Measurements from ENCODE around the gene CNNM3.
"Not testable (repeated sequence)": the region's sequence is repeated elsewhere in the genome, so short reads cannot be mapped to it uniquely, and the experiment has no call there.

The CNNM3 gene

DNA sequence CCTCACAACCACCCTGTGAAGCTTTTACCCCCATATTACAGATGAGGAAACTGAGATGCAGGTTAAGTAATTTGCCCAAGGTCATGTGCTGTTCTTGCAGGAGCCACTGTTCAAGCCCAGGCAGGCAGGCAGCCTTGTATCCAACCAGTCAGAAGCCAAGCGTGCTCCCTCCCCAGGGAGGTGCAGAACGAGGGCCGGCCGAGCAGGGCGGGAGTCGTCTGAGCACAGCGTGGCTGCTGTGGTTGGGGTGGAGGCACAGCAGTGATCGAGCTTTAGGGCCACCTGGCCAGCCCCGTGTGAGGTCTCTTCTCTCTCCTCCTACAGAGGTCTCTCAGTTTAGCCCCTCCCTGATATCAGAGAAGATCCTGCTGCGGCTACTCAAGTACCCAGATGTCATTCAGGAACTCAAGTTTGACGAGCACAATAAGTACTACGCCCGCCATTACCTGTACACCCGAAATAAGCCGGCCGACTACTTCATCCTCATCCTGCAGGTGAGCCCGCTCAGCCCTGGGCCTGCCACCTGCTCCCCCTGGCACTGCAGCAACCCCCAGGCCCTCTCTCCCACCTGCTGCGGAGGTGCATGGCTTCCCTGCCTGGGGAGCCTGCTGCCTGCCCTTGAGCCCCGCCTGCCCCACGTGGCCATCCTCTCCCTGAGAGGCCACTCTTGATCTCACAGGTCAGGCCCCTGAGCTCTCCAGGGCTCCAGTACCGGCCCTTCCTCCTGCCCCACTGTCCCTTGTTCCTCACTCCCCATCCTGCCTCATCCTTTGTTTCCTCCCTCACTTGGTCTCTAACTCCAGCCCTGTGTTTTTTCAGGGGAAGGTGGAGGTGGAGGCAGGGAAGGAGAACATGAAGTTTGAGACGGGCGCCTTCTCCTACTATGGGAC, 17.1 kb upstream of the CNNM3 start:
- DNase-seq (ENCODE audit: low read depth in 1 of 2, low spot score in 1 of 2) = no peak

DNA sequence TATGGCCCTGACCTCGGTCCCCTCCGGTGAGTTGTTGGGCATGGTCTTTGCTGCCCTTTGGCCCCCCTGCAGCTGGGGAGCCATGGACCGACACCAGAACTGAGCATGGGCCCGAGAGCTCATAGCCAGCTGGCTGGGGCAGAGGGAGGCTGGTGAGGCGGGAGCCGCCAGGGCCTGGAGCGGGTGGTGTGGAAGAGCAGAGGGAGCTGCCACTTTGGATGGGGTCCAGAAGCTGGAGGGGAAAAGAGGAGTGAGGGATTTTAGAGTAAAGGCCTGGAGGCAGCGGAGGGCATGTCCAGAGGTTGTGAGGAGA, 16.5 kb upstream of the CNNM3 start:
- no peak for DNase-seq (ENCODE audit: low read depth in 1 of 2, low spot score in 1 of 2)

DNA sequence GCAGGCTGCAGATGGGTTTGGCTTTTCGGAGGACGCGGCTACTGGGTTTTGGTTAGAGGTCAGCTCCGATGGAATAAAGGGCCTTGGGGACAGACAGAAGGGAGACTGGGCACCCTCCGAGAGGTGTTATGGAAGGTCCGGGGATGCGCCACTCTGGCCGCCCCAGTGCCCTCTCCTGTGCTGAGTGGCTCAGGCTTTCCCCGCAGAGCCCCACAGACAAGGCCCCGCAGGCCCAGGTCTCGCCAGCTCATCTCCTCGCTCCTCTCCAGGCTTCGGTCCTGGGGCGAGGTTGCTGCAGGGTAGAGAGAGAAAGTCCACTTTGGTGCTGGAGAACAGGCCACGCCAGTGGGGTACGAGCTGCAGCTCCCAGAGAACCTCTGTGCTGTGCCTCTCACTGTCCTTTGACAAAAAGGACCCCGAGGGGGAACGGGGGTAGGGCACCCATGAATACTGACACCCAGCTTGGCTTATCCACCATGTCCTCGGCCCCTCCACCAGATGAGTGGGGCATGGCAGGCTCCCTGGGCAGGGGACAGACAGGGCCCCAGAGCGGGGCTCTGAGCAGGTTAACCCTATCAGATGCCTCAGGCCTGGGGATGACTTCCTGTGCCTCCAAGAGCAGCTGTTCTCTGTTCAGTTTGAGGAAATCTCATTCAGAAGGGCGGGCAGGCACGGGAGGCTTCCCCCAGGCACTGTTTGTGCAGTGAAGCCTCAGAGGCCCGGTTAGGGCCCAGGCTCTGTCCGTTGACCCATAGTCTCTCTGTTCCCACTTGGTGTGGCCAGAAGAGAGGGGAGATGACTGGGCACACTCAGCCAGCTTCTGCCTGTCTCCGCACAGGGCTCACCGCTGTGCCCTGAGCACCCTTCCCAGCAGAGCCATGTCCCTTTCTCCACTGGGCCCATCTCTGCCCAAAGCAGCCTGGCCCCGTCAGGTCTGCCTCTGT, 15.7 kb upstream of the CNNM3 start:
- no peak for DNase-seq (ENCODE audit: low read depth in 1 of 2, low spot score in 1 of 2)

DNA sequence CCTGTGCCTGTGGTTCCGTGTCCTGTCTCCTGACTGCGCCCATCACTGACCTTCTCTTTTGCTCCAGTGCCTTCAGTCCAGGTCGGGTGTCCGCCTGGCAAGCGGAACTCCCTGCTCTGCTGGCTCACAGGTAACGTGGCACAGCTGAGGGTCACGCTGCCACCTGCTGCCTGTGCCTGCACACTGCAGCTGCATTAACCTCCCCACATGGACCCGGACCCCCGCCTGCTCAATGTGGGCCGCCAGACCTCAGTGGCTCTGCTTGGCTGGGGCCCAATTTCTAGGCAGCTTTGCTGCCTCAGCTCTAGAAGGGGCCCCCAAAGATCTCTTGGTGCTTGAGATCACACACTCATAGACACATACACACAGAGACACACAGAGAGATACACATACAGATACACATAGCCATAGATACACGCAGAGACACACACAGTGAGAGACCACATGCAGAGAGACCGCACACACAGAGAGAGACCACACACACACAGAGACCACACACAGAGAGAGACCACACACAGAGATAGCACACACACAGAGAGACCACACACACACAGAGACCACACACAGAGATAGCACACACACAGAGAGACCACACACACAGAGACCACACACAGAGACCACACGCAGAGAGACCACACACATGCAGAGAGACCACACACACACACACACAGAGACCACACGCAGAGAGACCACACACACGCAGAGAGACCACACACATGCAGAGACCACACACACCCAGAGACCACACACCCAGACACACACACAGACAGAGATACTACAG, 14.9 kb upstream of the CNNM3 start:
- DNase-seq (ENCODE audit: low read depth in 1 of 2, low spot score in 1 of 2) = peak; percentile 46 to 60

DNA sequence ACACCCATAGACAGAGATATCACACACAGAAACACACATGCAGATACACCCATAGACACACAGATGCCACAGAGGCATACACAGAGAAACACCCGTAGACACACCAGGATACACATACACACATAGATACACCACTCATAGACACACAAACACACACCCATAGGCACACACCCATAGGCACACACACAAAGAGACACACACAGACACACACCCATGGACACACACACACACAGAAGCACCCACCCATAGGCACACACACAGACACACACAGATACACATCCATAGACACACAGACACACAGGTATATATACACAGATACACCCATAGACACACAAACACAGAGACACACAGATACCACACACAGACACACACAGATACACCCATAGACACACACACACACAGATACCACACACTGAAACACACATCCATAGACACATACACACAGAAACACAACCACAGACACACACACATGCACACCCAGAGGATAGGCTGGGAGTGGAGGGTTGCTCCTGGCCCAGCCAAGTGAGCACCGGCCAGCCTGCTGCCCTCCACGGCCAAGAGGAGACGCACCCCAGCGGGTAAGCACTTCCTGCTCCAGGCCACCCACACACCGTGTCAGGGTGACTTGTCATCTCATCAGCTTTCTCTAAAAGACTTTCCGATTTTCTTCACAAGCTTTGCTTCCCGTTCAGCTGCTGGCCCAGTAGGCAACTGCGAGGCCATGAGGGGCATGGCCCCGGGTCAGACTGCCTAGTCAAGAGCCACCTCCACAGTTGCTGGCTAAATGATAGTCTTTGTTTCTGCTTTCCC, 14.1 kb upstream of the CNNM3 start:
- peak in 1 of 2 donors; percentile 30 for DNase-seq (ENCODE audit: low read depth in 1 of 2, low spot score in 1 of 2)

DNA sequence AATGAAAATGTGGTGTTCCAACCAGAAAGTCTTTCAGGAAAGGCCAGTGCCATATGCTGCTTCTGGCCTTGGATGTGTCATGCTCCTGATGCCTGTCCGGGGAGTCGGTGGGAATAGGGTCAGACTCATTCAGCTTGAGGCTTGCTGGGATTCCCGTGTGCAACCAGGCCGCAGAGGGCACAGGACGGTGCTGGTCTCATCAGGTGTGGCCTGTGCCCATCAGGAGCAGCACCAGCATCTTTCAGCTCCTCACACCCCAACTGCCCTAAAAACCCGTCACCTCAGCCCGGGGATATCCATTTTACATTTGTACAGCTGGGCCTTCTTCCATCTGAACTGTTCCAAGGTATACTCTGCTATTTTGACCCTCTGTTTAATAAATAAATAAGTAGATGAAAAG, 13.3 kb upstream of the CNNM3 start:
- no peak for DNase-seq (ENCODE audit: low read depth in 1 of 2, low spot score in 1 of 2)

DNA sequence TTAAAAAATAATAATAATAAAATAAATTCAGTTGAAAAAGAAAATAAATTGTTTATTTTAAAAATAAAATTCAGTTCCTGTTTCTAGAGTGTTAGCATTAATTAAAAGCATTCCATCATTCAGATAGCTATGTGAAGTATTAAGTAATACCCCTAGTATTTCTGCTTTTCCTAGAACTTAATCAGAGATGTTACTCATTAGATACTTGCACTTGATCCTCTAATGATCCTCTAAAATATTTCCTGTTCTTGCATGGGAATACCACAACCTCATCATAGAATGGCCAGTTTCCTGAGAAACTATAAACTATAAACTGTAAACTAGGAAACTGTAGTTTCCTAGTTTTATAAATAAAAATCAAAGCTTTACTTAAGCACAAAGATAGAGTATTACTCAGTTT, 11.1 kb upstream of the CNNM3 start:
- DNase-seq (ENCODE audit: low read depth in 1 of 2, low spot score in 1 of 2) = no peak

DNA sequence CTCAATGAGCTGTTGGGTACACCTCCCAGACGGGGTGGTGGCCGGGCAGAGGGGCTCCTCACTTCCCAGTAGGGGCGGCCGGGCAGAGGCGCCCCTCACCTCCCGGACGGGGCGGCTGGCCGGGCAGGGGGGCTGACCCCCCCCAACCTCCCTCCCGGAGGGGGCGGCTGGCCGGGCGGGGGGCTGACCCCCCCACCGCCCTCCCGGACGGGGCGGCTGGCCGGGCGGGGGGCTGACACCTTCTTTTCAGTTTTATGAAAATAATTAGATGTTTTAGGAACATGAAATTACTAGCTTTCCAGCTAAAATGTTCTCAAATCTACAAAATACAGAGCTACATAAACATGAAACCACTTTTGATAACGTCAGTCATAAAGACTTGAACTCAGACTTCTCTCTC, 10.1 kb upstream of the CNNM3 start:
- DNase-seq (ENCODE audit: low read depth in 1 of 2, low spot score in 1 of 2) = not testable (repeated sequence)

DNA sequence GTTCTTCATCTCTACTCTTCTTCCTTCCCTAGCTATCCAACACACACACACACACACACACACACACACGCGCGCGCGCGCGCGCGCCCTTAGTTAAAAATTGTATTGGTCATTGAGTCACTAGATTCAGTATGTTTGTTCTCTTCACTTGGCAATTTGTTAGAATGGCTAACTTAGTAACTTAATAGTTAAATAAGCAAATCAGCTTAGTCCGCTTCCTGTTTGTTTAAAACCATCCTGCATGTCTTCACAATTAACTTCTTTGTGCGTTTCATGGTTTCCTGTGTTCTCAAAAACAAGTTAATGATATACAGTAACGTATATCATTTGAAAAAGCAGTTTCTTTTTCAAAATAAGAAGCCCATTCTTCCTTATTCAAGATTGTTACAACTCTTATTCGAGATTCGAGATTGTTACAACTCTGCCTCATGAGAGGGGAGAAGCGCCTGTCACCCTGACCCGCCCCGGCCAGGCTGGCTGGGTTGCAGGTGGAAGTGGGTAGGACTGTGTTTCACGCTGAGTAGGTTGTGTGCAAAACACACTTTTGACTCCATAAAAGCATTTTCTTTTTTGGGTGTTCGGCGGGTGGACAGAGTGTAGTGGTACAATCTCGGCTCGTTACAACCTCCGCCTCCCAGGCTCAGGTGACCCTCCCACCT, 9.5 kb upstream of the CNNM3 start:
- no peak for DNase-seq (ENCODE audit: low read depth in 1 of 2, low spot score in 1 of 2)

DNA sequence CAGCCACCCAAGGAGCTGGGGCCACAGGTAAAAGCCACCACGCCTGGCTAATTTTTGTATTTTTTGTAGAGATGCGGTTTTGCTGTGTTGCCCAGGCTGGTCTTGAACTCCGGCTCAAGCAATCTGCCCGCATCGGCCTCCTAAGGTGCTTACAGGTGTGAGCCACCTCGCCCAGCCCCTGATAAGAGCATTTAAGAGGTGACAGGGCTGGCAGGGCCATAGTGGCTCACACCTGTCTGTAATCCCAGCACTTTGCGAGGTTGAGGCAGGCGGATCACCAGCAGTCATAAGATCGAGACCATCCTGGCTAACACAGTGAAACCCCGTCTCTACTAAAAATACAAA, 9.0 kb upstream of the CNNM3 start:
- DNase-seq (ENCODE audit: low read depth in 1 of 2, low spot score in 1 of 2) = no peak

DNA sequence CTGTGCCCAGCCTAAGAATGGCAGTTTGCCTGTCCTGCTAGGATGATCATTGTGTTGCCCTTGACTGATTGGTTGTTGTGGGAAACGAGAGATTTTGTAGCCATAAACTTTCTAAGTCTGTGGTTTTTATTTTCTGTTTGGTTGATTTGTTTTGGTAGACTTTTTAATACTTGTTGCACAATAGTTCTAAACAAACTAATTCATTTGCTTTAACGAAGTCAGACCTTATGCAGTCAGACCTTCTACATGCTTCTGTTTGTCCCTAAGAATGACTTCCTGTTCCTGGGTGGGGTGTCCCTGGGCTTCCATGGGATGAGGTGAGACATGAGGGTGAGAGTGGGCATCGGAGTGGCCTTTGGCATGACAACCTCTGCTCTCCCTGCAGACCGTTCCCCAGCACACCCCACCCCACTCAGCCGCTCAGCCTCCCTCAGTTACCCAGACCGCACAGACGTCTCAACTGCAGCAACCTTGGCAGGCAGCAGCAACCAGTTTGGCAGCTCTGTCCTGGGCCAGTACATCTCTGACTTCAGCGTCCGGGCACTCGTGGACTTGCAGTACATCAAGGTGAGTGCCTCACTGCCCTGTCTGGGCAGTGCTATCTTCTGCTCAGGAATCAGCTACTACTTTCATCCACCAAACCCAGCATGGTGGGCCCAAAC, 7.8 kb upstream of the CNNM3 start:
- no peak for DNase-seq (ENCODE audit: low read depth in 1 of 2, low spot score in 1 of 2)

DNA sequence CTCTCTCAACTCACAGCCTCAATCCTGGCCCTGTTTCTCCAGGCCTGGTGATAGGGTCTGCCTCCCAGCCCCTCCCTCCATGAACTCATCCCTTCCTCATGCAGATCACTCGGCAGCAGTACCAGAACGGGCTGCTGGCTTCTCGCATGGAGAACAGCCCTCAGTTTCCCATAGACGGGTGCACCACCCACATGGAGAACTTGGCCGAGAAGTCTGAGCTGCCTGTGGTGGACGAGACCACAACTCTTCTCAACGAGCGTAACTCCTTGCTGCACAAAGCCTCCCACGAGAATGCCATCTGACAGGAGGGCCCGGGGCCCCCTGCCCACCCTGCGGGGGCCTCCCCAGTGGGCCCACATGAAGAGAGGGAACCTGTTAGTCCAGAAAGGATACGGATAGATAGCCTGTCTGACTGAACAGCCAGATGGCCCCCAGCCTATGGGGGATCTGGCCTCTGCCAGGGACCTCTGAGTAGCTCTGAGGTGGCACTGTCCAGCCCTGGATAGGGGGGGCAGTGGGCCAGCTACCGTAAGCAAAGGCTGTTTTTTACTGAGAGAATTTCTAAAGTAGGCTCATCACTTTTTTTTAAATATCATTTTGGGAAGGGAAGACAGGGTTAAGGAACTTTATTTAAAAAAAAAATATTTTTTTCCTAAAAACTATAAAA, 6.7 kb upstream of the CNNM3 start:
- no peak for DNase-seq (ENCODE audit: low read depth in 1 of 2, low spot score in 1 of 2)

DNA sequence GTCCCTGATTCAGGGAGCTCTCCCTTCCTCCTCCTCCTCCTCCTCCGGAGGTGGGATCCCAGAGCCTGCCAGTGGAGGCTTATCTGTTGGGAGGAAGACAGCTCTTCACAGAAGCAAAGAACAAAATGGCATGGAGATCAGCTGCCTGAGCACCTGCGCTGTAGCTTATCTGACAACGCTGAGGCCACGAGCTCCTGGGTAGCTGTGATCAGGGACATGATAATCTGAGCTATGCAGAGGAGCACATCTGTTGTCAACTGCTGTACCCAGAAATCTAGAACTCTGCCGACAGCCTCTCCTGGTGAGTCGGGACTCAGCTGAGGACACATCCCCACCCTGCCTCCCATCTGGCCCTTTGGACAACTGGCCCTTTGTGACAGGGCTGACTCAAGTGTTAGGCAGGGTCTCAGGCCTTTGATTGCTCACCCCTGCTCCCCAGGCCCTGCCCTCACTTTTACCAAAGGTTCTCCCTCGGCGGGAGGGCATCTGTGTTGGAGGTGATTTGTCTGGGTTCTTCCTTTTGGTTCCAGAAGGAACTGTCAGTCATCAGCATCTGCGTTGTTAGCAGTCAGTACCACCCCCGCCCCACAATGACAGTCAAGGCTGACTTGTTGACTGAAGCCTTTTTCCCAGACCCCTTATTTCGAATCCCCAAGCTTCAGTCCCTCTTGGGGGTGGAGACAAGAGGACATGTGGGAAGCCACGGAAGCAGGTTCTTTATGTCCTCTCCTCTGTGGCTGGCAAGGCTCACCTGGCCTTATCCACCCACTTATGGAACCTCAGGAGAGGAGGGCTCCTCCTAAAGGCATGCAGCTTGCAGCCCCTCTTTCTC, 5.9 kb upstream of the CNNM3 start:
- DNase-seq (ENCODE audit: low read depth in 1 of 2, low spot score in 1 of 2) = no peak

DNA sequence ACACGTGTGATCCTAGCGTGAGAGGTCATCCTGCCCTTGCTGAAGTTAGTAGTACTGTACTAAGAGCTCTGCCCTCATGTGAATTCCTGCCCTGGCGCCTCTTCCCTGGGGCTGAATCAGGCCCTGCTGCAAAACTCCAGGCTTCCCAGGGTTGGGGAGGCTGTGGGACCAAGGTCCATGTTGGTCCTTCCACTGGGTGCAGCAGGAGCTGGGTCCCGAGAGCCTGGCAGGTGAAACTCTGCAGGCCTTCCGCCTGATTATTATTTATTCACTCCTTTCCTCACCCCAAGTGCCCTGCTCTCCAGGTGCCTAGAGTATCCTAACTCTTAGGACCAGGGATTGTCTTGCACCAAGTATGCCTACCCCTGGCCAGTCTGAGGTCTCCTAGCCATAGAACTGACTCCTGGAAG, 5.3 kb upstream of the CNNM3 start:
- no peak for DNase-seq (ENCODE audit: low read depth in 1 of 2, low spot score in 1 of 2)

DNA sequence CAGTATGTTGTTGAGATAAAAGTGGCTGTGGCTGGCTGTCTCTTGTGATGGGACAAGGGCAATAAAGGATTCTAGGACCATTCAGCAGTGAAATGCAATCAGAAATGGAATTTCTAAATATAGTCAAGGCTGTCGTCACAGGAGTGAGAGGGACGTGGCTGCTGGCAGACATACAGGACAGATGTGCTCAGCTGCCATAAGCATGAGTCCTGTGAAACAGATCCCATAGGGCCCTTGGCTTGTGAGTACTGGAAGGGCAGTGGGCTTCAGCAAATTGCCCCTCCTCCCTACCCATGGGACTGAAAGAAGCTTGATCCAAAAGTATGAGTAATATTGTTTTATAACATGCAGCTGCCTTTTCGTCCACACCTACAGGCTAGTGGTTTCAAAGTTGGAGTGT, 4.2 kb upstream of the CNNM3 start:
- no peak for DNase-seq (ENCODE audit: low read depth in 1 of 2, low spot score in 1 of 2)

DNA sequence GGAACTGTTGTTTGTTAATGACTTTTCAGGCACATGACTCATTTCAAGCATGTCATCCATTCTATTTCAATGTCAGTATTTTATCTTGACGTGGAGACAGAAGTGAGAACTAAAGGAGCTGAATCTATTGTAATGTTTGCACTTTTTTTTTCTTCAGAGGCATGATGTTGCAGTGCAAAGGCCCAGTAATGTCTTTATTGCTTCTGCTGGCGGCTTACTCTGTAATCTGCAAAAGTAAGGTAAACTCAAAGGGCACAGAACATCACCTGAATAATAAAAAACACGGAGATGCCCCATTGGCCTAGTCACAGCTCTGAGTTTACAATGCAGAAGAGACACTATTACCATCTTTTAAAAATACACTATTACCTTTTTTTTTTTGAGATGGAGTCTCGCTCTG, 2.4 kb upstream of the CNNM3 start:
- DNase-seq (ENCODE audit: low read depth in 1 of 2, low spot score in 1 of 2) = no peak

DNA sequence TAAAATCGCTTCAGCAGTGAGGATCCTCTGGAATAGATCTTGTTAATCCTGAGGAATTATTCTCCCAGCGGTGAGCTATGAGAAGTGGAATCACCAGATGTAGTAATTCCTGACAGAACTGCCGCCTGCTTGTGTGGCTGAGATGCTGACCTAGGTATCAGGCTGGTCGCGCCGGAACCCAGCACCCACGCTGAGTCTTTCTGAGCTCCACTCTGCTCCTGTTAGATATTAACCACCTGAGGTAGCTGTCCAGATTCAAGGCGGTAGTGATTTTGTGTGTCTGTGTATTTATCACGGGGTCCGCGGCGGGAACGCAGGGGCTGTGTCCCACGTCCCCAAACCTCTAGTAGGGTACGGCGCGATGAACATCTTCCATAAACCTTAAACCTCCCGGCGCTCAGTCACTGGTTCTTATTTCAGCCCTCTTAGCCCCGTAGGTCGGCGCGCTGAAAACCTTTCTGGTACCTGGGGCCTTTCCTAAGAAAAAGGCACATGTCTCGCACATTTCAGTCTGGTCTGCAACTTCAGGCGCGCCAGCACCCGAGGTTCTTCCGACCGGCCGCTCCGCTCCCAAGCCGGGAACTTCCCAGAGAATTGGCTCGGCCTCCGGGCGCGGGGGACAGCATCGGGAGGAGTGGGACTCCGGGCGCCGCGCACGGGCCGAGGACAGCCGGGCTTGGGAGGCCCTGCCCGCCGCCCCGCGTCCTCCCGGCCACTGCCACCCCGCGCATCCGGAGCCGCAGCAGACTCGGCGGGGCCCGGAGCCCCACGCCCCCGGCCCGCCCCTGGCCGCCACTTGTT, 542 bp upstream of the CNNM3 start:
- DNase-seq (ENCODE audit: low read depth in 1 of 2, low spot score in 1 of 2) = no peak
